Measurements from ENCODE around the gene RACGAP1.
A peak's percentile ranks its signal among the peaks of the same experiment; 100 is the strongest.

RACGAP1 gene

GRCh38 chr12:50057896-50058670 lies 32.8 kb upstream of the RACGAP1 start:
- Histone ChIP-seq H3K9me3 (no peaks in the 10 kb centered on the region), H3K4me3 (ENCODE audit: low read depth in 1 of 2, low read length in 1 of 2) (no peak overlapping the region), H3K27ac (no peak overlapping the region), H3K27me3 (peaks cover 79% of the 10 kb centered on the region), H3K4me1 (ENCODE audit: control insufficient read depth in 1 of 2, insufficient read depth in 1 of 2, low read depth in 1 of 2, low read length in 1 of 2) (peaks cover 12 to 21% of the 10 kb centered on the region in 2 experiments), H3K36me3 (no peaks in the 10 kb centered on the region)
- TF ChIP-seq CTCF (IDR thresholded peaks at IDR 0.05): no peak

GRCh38 chr12:50057000-50057841 lies 31.9 kb upstream of the RACGAP1 start, which contains the start of gene ASIC1:
Gene ASIC1, plus strand, starts transcription at chr12:50057596. Its CDS starts 1,171 bp downstream, at chr12:50058767.
- H3K36me3 ChIP-seq: no peaks in the 10 kb centered on the region
- H3K27ac ChIP-seq: no peak within 1 kb of the TSS
- H3K4me3 ChIP-seq (ENCODE audit: low read depth in 1 of 2, low read length in 1 of 2): peak within 1 kb of the TSS; percentile 44 to 63
- no peak for TF ChIP-seq CTCF (IDR thresholded peaks at IDR 0.05)
- H3K4me1 ChIP-seq (ENCODE audit: control insufficient read depth in 1 of 2, insufficient read depth in 1 of 2, low read depth in 1 of 2, low read length in 1 of 2): peaks cover 16 to 25% of the 10 kb centered on the region in 2 experiments
- H3K9me3 ChIP-seq: no peaks in the 10 kb centered on the region
- H3K27me3 ChIP-seq: peaks cover 71% of the 10 kb centered on the region

GRCh38 chr12:50056639-50056976 lies 31.3 kb upstream of the RACGAP1 start:
- H3K4me1 ChIP-seq (ENCODE audit: control insufficient read depth in 1 of 2, insufficient read depth in 1 of 2, low read depth in 1 of 2, low read length in 1 of 2): peaks cover 22 to 31% of the 10 kb centered on the region in 2 experiments
- peaks cover 65% of the 10 kb centered on the region for H3K27me3 ChIP-seq
- H3K9me3 ChIP-seq: no peaks in the 10 kb centered on the region
- no peaks in the 10 kb centered on the region for H3K36me3 ChIP-seq
- TF ChIP-seq CTCF (IDR thresholded peaks at IDR 0.05): no peak
- H3K27ac ChIP-seq: no peak overlapping the region
- peak overlapping the region in 1 of 2 experiments; percentile 63 for H3K4me3 ChIP-seq (ENCODE audit: low read depth in 1 of 2, low read length in 1 of 2)

- H3K36me3 ChIP-seq: no peaks in the 10 kb centered on the region
- peak; percentile 91 for TF ChIP-seq CTCF (IDR thresholded peaks at IDR 0.05)
- H3K27me3 ChIP-seq: peaks cover 59% of the 10 kb centered on the region
- H3K27ac ChIP-seq: no peak overlapping the region
- H3K9me3 ChIP-seq: no peaks in the 10 kb centered on the region
- no peak overlapping the region for H3K4me3 ChIP-seq (ENCODE audit: low read depth in 1 of 2, low read length in 1 of 2)
- peaks cover 28 to 37% of the 10 kb centered on the region in 2 experiments for H3K4me1 ChIP-seq (ENCODE audit: control insufficient read depth in 1 of 2, insufficient read depth in 1 of 2, low read depth in 1 of 2, low read length in 1 of 2)
These were observed 30.7 kb upstream of the RACGAP1 start for GRCh38 chr12:50055831-50056638.

- H3K4me1 ChIP-seq (ENCODE audit: control insufficient read depth in 1 of 2, insufficient read depth in 1 of 2, low read depth in 1 of 2, low read length in 1 of 2): peaks cover 46 to 57% of the 10 kb centered on the region in 2 experiments
- H3K27ac ChIP-seq: no peak overlapping the region
- H3K27me3 ChIP-seq: peaks cover 35% of the 10 kb centered on the region
- no peaks in the 10 kb centered on the region for H3K9me3 ChIP-seq
- TF ChIP-seq CTCF (IDR thresholded peaks at IDR 0.05): no peak
- no peaks in the 10 kb centered on the region for H3K36me3 ChIP-seq
- no peak overlapping the region for H3K4me3 ChIP-seq (ENCODE audit: low read depth in 1 of 2, low read length in 1 of 2)
These were observed 28.3 kb upstream of the RACGAP1 start for GRCh38 chr12:50053583-50053982.

Measured in neutrophil (primary cell).